Lung (tissue), 12 donors: ENCODE measurements around the gene PVR. TPM values are rescaled to one million over a fixed set of nuclear protein-coding genes. Genes with fewer than 3 reads are reported as not detected.
"Not testable (repeated sequence)": the region's sequence is repeated elsewhere in the genome, so short reads cannot be mapped to it uniquely, and the experiment has no call there.

Experiments used
- ATAC-seq: fragments of 200-7000 bp; cut with Tn5 transposase; one replicate; pipeline ENCODE4 v1.9.1; 2020; ENCODE audit warnings: moderate number of reproducible peaks; ENCODE audit not compliant: insufficient read depth, low FRiP score
- DNase-seq, 3 donors: peaks; one replicate each; pipeline ENCODE4 v3.0.0-alpha.2; 2013 to 2017
- H3K27ac ChIP-seq, 2 donors: one replicate each; pipeline ENCODE4 v1.5.1; 2013; ENCODE audit warnings: mild to moderate bottlenecking in 2 of 2, moderate library complexity in 2 of 2, control low read depth in 1 of 2, inconsistent platforms in 1 of 2, low read depth in 1 of 2, low read length in 1 of 2
- H3K27me3 ChIP-seq, 3 donors: one replicate each; pipeline ENCODE4 v1.5.1; 2013; ENCODE audit warnings: low read length in 2 of 3; ENCODE audit not compliant: control insufficient read depth in 3 of 3, insufficient read depth in 3 of 3
- H3K36me3 ChIP-seq, 4 donors: one replicate each; pipeline ENCODE4 v1.5.1; 2013; ENCODE audit warnings: low read length in 4 of 4, mild to moderate bottlenecking in 1 of 4, moderate library complexity in 1 of 4; ENCODE audit not compliant: control insufficient read depth in 4 of 4, insufficient read depth in 4 of 4
- H3K4me1 ChIP-seq, 5 donors: one replicate each; pipeline ENCODE4 v1.5.1; 2013; ENCODE audit warnings: low read length in 5 of 5, mild to moderate bottlenecking in 2 of 5, moderate library complexity in 1 of 5; ENCODE audit not compliant: control insufficient read depth in 5 of 5, insufficient read depth in 5 of 5
- H3K4me3 ChIP-seq: one replicate; pipeline ENCODE4 v1.5.1; 2013; ENCODE audit warnings: mild to moderate bottlenecking, control low read depth, moderate library complexity
- H3K9ac ChIP-seq, 2 donors: one replicate each; pipeline ENCODE4 v1.5.1; 2013; ENCODE audit warnings: low read length in 2 of 2, control low read depth in 1 of 2; ENCODE audit not compliant: insufficient read depth in 1 of 2
- H3K9me3 ChIP-seq, 4 donors: one replicate each; pipeline ENCODE4 v1.5.1; 2013; ENCODE audit warnings: low read length in 3 of 4, mild to moderate bottlenecking in 1 of 4, moderate library complexity in 1 of 4; ENCODE audit not compliant: control insufficient read depth in 4 of 4, insufficient read depth in 3 of 4
- CTCF ChIP-seq: IDR thresholded peaks from 2 replicates; pipeline ENCODE4 v1.5.1; 2012; ENCODE audit warnings: mild to moderate bottlenecking; ENCODE audit errors: control extremely low read depth, extremely low read depth
- WGBS, 2 donors: extraction: QIAGEN DNeasy Blood & Tissue Kit; methylation state at CpG; one replicate each; pipeline ENCODE4 v1.1.7; 2013; 5-methylcytosine and 5-hydroxymethylcytosine counted together
- polyA plus RNA-seq, 2 donors: library from polyadenylated mRNA; stranded (reverse); fragments of 200-250 nt; gene quantifications; one replicate each; pipeline ENCODE4 v1.2.1, GENCODE V29; 2013
- total RNA-seq, 2 donors: library from RNA; depleted of rRNA in 1 of 2; stranded (reverse); fragments of >200 nt in 1 of 2; gene quantifications; one replicate each; pipeline ENCODE4 v1.2.1, GENCODE V29; 2014 to 2021
- donor health status: control.
- donor health status: control.
- donor health status: Bipolar disorder and iron deficiency.
- donor health status: healthy.
- donor health status: DM: yes; HTN: yes; CAD: no.

Gene PVR
- total and polyA plus RNA-seq, 4 donors: 26.4 to 51.6 (median 36.5) TPM

- H3K4me3 ChIP-seq: no peak overlapping the region
- no peak for DNase-seq
- no peak overlapping the region for H3K9ac ChIP-seq
- ATAC-seq: no peak
- H3K9me3 ChIP-seq: no peaks in the 10 kb centered on the region
- no peaks in the 10 kb centered on the region for H3K27me3 ChIP-seq
- H3K27ac ChIP-seq: no peak overlapping the region
- H3K4me1 ChIP-seq: peaks cover 0 to 4% (median 0%) of the 10 kb centered on the region in 5 donors
- no peaks in the 10 kb centered on the region for H3K36me3 ChIP-seq
- WGBS, 2 donors: 94 to 97% methylated on average over 12 of the region's 12 CpGs
- TF ChIP-seq CTCF: no peak
Measured at GRCh38 chr19:44705502-44706010, 61.8 kb downstream of the PVR start.

- Histone ChIP-seq H3K36me3 (no peaks in the 10 kb centered on the region), H3K9ac (no peak overlapping the region), H3K4me1 (peaks cover 0 to 5% (median 0%) of the 10 kb centered on the region in 5 donors), H3K9me3 (no peaks in the 10 kb centered on the region), H3K27ac (no peak overlapping the region), H3K4me3 (no peak overlapping the region), H3K27me3 (no peaks in the 10 kb centered on the region)
- TF ChIP-seq CTCF: no peak
- DNase-seq (no peak), ATAC-seq (no peak)
- 89 to 94% methylated on average over 6 of the region's 6 CpGs for WGBS, 2 donors
Measured at GRCh38 chr19:44706506-44707236, 63.0 kb downstream of the PVR start.

GRCh38 chr19:44707794-44708193 lies 64.1 kb downstream of the PVR start:
- WGBS, 2 donors: 92 to 96% methylated on average over 20 of the region's 20 CpGs
- no peaks in the 10 kb centered on the region for H3K36me3 ChIP-seq
- H3K27me3 ChIP-seq: no peaks in the 10 kb centered on the region
- no peak overlapping the region for H3K4me3 ChIP-seq
- H3K9me3 ChIP-seq: no peaks in the 10 kb centered on the region
- H3K27ac ChIP-seq: no peak overlapping the region
- no peak for ATAC-seq
- no peak overlapping the region for H3K9ac ChIP-seq
- DNase-seq: no peak
- H3K4me1 ChIP-seq: peaks cover 0 to 5% (median 0%) of the 10 kb centered on the region in 5 donors
- TF ChIP-seq CTCF: no peak

GRCh38 chr19:44708940-44709339 lies 65.2 kb downstream of the PVR start:
- peaks cover 0 to 5% (median 0%) of the 10 kb centered on the region in 5 donors for H3K4me1 ChIP-seq
- H3K36me3 ChIP-seq: no peaks in the 10 kb centered on the region
- H3K27ac ChIP-seq: no peak overlapping the region
- ATAC-seq (no peak), DNase-seq (no peak)
- no peak overlapping the region for H3K9ac ChIP-seq
- no peaks in the 10 kb centered on the region for H3K9me3 ChIP-seq
- H3K27me3 ChIP-seq: no peaks in the 10 kb centered on the region
- TF ChIP-seq CTCF: no peak
- H3K4me3 ChIP-seq: no peak overlapping the region
- 76 to 81% methylated on average over 5 of the region's 5 CpGs for WGBS, 2 donors

- H3K27ac ChIP-seq, H3K9me3 ChIP-seq, H3K4me1 ChIP-seq, ATAC-seq, DNase-seq, H3K4me3 ChIP-seq, H3K27me3 ChIP-seq, H3K9ac ChIP-seq, H3K36me3 ChIP-seq: not testable (repeated sequence)
- 89 to 92% methylated on average over 4 of the region's 4 CpGs for WGBS, 2 donors
Measured at GRCh38 chr19:44709434-44710266, 65.9 kb downstream of the PVR start.
